ENCODE measurements around the gene KCNK7.

The KCNK7 gene

GRCh38 chr11:65563601-65564000, 32.0 kb downstream of the KCNK7 start:
- Histone ChIP-seq H3K4me3 (ENCODE audit: low read depth in 1 of 2, low read length in 2 of 2) (no peak overlapping the region), H3K9me3 (ENCODE audit: insufficient read depth, low read length, severe bottlenecking) (no peaks in the 10 kb centered on the region), H3K27me3 (ENCODE audit: insufficient read depth, low read length, poor library complexity) (peaks cover 14% of the 10 kb centered on the region), H3K9ac (ENCODE audit: low read depth, low read length) (no peak overlapping the region), H3K4me1 (ENCODE audit: insufficient read depth, low read length) (peaks cover 18% of the 10 kb centered on the region), H4K20me1 (ENCODE audit: insufficient read depth, low read length) (peaks cover 5% of the 10 kb centered on the region; the same call in 1 of the 2 replicates), H2AFZ (ENCODE audit: low read depth, low read length) (no peak overlapping the region), H3K79me2 (ENCODE audit: insufficient read depth, low read length) (peaks cover 16% of the 10 kb centered on the region), H3K36me3 (ENCODE audit: insufficient read depth, low read length) (peaks cover 11% of the 10 kb centered on the region), H3K4me2 (ENCODE audit: insufficient read depth, low read length) (no peak overlapping the region), H3K27ac (ENCODE audit: low read length) (no peak overlapping the region)
- TF ChIP-seq, protein P1, sequence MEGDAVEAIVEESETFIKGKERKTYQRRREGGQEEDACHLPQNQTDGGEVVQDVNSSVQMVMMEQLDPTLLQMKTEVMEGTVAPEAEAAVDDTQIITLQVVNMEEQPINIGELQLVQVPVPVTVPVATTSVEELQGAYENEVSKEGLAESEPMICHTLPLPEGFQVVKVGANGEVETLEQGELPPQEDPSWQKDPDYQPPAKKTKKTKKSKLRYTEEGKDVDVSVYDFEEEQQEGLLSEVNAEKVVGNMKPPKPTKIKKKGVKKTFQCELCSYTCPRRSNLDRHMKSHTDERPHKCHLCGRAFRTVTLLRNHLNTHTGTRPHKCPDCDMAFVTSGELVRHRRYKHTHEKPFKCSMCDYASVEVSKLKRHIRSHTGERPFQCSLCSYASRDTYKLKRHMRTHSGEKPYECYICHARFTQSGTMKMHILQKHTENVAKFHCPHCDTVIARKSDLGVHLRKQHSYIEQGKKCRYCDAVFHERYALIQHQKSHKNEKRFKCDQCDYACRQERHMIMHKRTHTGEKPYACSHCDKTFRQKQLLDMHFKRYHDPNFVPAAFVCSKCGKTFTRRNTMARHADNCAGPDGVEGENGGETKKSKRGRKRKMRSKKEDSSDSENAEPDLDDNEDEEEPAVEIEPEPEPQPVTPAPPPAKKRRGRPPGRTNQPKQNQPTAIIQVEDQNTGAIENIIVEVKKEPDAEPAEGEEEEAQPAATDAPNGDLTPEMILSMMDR (IDR thresholded peaks at IDR 0.05; ENCODE audit: borderline replicate concordance, extremely low read depth, low read length, poor library complexity, severe bottlenecking), result no peak
- no peak for TF ChIP-seq EZH2 (IDR thresholded peaks at IDR 0.05; ENCODE audit: borderline replicate concordance, low read depth, low read length, severe bottlenecking)
- no peak for DNase-seq
- no peak for ATAC-seq (ENCODE audit: insufficient read depth, low read depth)

GRCh38 chr11:65562788-65563187, 32.8 kb downstream of the KCNK7 start:
- DNase-seq, result no peak
- no peak overlapping the region for H2AFZ ChIP-seq (ENCODE audit: low read depth, low read length)
- peaks cover 5% of the 10 kb centered on the region; the same call in 1 of the 2 replicates for H4K20me1 ChIP-seq (ENCODE audit: insufficient read depth, low read length)
- no peaks in the 10 kb centered on the region for H3K9me3 ChIP-seq (ENCODE audit: insufficient read depth, low read length, severe bottlenecking)
- no peak overlapping the region for H3K9ac ChIP-seq (ENCODE audit: low read depth, low read length)
- H3K27ac ChIP-seq (ENCODE audit: low read length), result no peak overlapping the region
- 0 out of 2 replicates have a peak, but pooled peaks cover 6% of the 10 kb centered on the region for H3K36me3 ChIP-seq (ENCODE audit: insufficient read depth, low read length)
- ATAC-seq (ENCODE audit: insufficient read depth, low read depth), result no peak
- H3K27me3 ChIP-seq (ENCODE audit: insufficient read depth, low read length, poor library complexity), result peaks cover 21% of the 10 kb centered on the region
- TF ChIP-seq, protein P1 (IDR thresholded peaks at IDR 0.05; ENCODE audit: borderline replicate concordance, extremely low read depth, low read length, poor library complexity, severe bottlenecking), result no peak
- TF ChIP-seq EZH2 (IDR thresholded peaks at IDR 0.05; ENCODE audit: borderline replicate concordance, low read depth, low read length, severe bottlenecking), result no peak
- no peak overlapping the region for H3K4me2 ChIP-seq (ENCODE audit: insufficient read depth, low read length)
- peaks cover 8% of the 10 kb centered on the region for H3K79me2 ChIP-seq (ENCODE audit: insufficient read depth, low read length)
- no peak overlapping the region for H3K4me3 ChIP-seq (ENCODE audit: low read depth in 1 of 2, low read length in 2 of 2)
- H3K4me1 ChIP-seq (ENCODE audit: insufficient read depth, low read length), result peaks cover 17% of the 10 kb centered on the region

DNA sequence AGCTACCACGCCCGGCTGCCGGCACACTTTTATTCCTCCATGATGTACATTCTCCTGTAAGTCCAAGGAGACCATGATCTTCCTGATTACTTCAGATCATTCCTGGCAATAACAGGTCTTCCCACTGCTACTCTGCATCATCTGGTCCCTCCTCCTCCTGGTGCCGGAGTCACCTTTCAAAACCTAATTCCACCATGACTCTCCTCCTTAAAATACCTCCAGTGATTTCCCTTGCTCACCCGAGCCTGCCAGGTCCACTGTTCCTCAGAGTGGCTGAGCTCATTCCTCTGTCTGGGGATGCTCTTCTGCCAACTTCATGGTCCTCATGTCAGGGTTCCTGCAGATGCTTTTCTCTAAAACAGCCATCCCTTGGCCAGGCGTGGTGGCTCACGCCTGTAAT, 33.6 kb downstream of the KCNK7 start:
- Histone ChIP-seq H2AFZ (ENCODE audit: low read depth, low read length) (no peak overlapping the region), H3K4me3 (ENCODE audit: low read depth in 1 of 2, low read length in 2 of 2) (no peak overlapping the region), H3K9ac (ENCODE audit: low read depth, low read length) (no peak overlapping the region), H3K36me3 (ENCODE audit: insufficient read depth, low read length) (0 out of 2 replicates have a peak, but pooled peaks cover 5% of the 10 kb centered on the region), H3K27me3 (ENCODE audit: insufficient read depth, low read length, poor library complexity) (peaks cover 26% of the 10 kb centered on the region), H3K9me3 (ENCODE audit: insufficient read depth, low read length, severe bottlenecking) (no peaks in the 10 kb centered on the region), H3K27ac (ENCODE audit: low read length) (no peak overlapping the region), H3K4me2 (ENCODE audit: insufficient read depth, low read length) (no peak overlapping the region), H3K79me2 (ENCODE audit: insufficient read depth, low read length) (peaks cover 5% of the 10 kb centered on the region), H4K20me1 (ENCODE audit: insufficient read depth, low read length) (peaks cover 5% of the 10 kb centered on the region; the same call in 1 of the 2 replicates), H3K4me1 (ENCODE audit: insufficient read depth, low read length) (peaks cover 17% of the 10 kb centered on the region)
- ATAC-seq (ENCODE audit: insufficient read depth, low read depth) (no peak), DNase-seq (no peak)
- TF ChIP-seq EZH2 (IDR thresholded peaks at IDR 0.05; ENCODE audit: borderline replicate concordance, low read depth, low read length, severe bottlenecking), result no peak

GRCh38 chr11:65560555-65561418, 34.8 kb downstream of the KCNK7 start:
- Histone ChIP-seq H3K9me3 (ENCODE audit: insufficient read depth, low read length, severe bottlenecking) (no peaks in the 10 kb centered on the region), H4K20me1 (ENCODE audit: insufficient read depth, low read length) (peaks cover 5% of the 10 kb centered on the region; the same call in 1 of the 2 replicates), H3K27ac (ENCODE audit: low read length) (no peak overlapping the region), H3K9ac (ENCODE audit: low read depth, low read length) (no peak overlapping the region), H3K79me2 (ENCODE audit: insufficient read depth, low read length) (no peaks in the 10 kb centered on the region), H3K4me3 (ENCODE audit: low read depth in 1 of 2, low read length in 2 of 2) (no peak overlapping the region), H3K4me1 (ENCODE audit: insufficient read depth, low read length) (peaks cover 12% of the 10 kb centered on the region), H2AFZ (ENCODE audit: low read depth, low read length) (no peak overlapping the region), H3K4me2 (ENCODE audit: insufficient read depth, low read length) (no peak overlapping the region), H3K27me3 (ENCODE audit: insufficient read depth, low read length, poor library complexity) (peaks cover 26% of the 10 kb centered on the region), H3K36me3 (ENCODE audit: insufficient read depth, low read length) (no peaks in the 10 kb centered on the region)
- ATAC-seq (ENCODE audit: insufficient read depth, low read depth) (no peak), DNase-seq (no peak)
- TF ChIP-seq EZH2 (IDR thresholded peaks at IDR 0.05; ENCODE audit: borderline replicate concordance, low read depth, low read length, severe bottlenecking), result no peak
- TF ChIP-seq, protein P1 (IDR thresholded peaks at IDR 0.05; ENCODE audit: borderline replicate concordance, extremely low read depth, low read length, poor library complexity, severe bottlenecking), result no peak
